GM18873 (cell line): ENCODE results near the gene PUM2.
"Not testable (repeated sequence)": the region's sequence is repeated elsewhere in the genome, so short reads cannot be mapped to it uniquely, and the experiment has no call there.

Experiments
- ATAC-seq: cut with Tn5 transposase; IDR thresholded peaks from one replicate; pipeline ENCODE4 v1.9.1; 2021; ENCODE audit warnings: mild to moderate bottlenecking, moderate library complexity, moderate number of reproducible peaks; ENCODE audit not compliant: unreplicated experiment, low FRiP score

PUM2 gene

GRCh38 chr2:20300656-20301055 is 50.0 kb downstream of the PUM2 start:
- ATAC-seq = no peak

- ATAC-seq = no peak
Observed at GRCh38 chr2:20299113-20299512, 51.5 kb downstream of the PUM2 start.

GRCh38 chr2:20294231-20294630 is 56.4 kb downstream of the PUM2 start:
- ATAC-seq = no peak

- ATAC-seq = no peak
Observed at GRCh38 chr2:20292984-20293383, 57.7 kb downstream of the PUM2 start.

DNA sequence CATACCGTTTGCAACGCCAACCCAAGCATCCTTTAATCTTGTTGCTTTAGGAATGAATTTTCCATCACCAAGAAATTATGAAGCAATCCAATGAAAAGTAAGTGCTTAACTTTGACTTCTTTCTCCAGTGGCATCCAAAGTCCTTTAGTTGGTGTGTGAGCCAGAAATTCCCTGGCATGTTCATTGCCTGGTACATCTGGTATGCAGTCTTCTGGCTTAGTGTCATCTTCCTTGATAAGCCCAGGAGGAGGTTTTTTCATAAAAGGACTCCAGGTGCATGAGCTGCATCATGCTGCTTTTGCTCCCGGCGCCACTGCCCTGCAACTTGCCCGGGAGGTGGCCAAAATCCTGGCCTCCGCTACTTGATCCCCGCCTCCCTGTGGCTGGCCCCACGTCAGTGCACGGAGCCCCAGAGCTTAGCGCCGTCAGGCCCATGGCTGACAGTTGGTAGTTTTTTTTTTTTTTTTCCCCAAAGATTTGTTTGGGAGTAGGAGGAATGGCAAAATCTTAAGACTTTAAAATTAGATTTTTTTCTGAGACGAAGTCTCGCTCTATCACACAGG is 58.7 kb downstream of the PUM2 start:
- no peak for ATAC-seq

DNA sequence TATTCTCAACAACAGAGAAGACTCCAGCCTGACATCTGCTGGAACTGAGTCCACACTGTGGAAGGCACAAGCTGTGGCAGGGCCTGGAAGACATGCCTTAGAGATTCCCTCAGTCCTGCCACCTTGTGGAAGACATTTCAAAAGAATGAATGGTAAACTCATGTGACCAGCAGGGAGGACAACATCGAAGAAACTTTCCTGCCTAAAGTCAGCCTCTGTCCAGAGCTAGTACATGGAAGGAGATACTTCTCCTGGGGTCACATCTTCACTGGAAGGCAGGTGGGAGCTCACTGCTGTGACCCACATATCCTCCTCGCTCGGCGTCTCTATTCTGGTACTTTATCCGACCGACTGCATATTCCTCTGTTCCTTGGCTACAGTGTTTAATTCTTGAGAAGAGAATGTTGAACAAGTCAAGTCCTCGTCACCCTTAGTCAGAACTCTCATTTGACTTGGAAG is 59.5 kb downstream of the PUM2 start:
- no peak for ATAC-seq

DNA sequence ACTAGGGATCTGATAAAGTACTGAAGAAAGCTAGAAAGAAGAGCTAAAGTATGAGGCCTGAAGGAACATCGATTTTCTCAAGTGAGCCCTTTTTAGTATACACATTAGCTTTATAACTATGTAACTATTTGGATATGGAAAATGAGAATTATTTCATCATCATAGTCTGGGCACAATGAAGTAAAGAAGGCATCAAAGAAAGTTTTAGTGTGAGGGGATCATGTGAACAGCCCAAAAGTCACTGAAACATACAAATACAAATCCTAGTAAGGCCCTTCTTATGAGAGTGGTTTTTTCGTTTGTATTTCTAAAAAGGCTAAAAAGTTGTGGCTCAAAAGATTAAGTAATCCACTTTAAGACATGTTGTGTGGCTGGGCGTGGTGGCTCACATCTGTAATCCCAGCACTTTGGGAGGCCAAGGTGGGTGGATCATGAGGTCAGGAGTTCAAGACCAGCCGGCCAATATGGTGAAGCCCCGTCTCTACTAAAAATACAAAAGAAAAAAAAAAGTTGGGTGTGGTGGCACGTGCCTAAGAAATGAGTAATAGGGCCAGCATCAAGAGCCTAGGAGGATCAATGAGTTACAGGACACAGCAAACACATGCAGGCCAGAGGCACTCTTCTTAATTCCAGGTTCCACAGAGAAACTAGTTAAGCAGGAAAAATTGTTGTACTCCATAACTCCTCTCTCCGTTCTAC is 61.9 kb downstream of the PUM2 start:
- ATAC-seq = no peak

- no peak for ATAC-seq
Observed at GRCh38 chr2:20282916-20283592, 67.6 kb downstream of the PUM2 start.

DNA sequence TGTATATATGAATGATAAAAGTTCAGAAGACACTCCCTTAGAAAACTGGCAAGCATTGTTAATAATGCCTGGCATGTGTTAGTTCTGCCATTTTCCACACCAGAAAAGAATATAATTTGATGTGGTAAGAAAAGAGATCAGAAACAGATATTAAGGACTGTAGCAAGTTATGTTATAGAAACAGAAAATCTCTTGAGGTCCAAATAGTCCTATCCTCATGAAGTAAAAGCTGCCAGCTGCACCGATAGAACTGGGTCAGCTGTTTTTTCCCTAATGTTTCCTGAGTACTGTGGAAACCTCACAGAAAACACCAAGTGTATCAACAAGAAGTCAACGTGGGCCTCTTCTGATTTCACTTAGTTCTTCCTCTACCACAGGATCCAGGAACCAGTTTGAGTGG is 68.8 kb downstream of the PUM2 start:
- ATAC-seq = no peak

DNA sequence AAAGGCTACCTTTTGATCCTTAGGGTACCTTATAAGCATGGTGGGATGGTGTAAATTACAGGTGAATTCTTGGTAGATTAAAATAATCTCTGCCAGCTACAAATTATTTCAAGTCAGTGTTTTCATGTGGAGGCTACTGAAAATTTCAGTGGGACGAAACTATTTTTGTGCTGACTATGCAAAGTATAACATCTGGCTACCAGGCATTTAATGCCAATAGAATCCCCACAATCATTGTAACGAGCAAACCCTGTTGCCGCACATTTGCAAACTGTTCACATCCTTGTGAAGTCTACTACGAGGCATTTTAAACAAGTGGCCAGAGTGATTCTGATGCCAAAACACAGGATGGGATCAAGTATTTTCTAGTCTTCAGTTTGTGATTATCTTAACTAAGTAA is 77.6 kb downstream of the PUM2 start:
- no peak for ATAC-seq

GRCh38 chr2:20268317-20268716 is 82.3 kb downstream of the PUM2 start:
- not testable (repeated sequence) for ATAC-seq

- ATAC-seq = no peak
Observed at GRCh38 chr2:20267529-20267928, 83.1 kb downstream of the PUM2 start.

DNA sequence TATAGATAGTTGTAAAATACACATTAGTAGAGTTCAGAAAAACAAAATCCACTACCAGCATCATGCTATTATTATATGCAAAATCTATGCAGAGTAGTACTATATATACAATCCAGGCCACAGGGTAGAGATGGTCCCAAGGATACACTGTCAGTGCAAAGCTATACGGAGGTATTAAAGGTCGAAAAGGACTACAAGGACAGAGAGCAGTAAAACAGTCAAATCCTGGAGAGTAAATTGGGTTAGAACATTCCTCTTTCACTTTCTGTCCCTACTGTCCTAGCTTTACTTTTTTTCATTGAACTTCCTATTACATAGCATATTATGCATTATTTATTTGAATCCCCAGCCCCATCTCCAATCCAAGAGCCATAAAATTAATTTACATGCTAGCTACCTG is 86.0 kb downstream of the PUM2 start:
- no peak for ATAC-seq

DNA sequence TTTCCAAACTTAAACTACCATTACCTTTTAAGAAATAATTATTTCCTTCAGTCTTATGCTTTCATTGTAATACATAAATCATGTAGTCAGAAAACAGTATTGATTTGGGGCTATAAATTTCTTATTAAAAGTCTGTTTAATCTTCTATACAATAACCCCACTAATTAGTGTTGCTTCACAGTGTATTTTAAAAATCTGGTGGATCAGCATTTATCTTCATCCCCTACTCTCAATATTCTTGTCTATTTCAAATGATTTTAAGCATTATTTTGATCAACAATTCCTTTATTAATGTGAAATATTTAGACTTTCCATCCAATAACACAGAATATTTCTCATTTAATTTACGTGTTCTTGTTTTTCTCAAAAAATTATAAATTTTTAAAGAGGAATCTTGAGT is 93.2 kb downstream of the PUM2 start:
- no peak for ATAC-seq

GRCh38 chr2:20254731-20255130 is 95.9 kb downstream of the PUM2 start:
- no peak for ATAC-seq

DNA sequence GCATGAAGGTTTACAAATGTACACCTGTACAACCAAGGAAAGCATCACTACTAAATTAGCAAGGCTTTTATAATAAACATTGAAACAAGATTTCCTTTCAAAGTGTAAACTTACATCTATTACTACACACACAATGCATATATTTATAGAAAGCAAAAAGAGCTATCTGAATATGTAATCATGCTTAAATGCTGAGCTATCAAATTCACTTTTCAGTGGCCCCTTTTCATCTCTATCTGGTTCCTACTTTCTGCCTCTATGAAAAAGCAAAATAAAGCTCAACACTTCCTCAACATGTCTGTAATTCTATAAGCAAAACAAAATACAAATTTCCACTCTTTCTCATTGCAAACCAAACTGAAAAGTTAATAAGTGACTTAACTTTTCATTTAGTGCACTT is 100.2 kb downstream of the PUM2 start:
- ATAC-seq = no peak

DNA sequence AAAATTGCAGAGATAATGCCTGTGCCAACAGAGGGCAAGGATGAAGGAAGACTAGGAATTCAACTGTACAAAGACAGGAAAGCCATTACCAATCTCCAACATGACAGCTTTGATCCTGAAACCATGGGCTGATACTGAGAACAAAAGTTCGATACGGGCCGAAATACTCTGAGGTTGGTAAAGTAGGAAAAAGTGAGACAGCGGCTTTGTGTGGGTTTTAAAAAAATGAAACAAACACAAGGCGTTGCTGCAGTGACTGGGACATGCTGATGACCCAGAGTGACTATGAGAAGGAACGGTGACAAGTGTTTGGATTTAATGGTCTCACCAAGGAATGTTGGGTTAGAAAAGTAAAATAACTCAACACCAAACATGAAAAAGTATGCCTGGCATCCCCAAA is 101.5 kb downstream of the PUM2 start:
- no peak for ATAC-seq

- no peak for ATAC-seq
Observed at GRCh38 chr2:20247084-20247483, 103.6 kb downstream of the PUM2 start.

DNA sequence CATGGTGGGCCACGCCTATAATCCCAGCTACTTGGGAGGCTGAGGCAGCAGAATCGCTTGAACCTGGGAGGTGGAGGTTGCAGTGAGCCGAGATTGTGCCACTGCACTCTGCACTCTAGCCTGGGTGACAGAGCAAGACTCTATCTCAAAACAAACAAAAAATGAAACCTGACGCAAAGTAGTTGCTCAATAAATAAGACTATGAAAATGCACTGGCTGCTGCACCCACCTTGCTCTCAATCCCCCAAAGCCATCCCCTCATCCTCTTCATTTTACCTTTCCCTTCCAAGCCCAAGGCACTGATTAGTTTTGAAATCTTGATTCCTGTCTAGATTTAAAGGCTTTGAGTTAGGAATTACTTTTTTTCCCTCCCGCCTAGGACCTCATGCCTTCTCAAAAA is 107.0 kb downstream of the PUM2 start:
- ATAC-seq = not testable (repeated sequence)

DNA sequence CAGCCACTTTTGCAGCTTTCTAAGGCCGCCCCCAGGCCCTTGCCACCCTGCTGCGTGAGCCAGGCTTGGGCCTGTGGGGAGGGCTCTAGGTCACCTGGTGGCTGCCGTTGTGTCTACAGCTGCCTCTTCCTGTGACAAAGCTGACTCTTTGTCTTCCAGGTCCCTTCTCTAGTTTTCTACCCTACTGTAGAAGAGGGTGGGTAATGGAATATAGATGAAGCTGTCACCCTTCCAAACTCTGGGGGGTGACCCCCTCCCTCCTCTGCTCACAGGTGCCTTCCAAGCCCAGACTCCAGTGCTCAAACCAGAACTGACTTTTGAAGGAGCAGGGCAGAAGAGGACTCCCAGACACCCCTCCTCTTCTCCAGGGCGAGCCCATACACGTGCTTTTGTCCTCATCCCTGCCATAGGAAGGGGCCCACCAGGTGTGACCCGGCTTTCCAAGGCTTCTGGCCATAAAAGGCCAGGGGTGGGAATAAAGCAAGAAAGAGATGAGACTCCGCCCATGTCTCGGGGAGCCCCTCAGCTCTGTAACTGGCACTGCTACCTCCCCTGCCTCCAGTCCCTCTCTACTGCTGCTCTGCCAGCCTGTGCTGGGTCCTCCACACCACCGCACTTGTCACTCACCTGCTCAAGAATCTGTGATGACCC is 107.8 kb downstream of the PUM2 start:
- no peak for ATAC-seq

DNA sequence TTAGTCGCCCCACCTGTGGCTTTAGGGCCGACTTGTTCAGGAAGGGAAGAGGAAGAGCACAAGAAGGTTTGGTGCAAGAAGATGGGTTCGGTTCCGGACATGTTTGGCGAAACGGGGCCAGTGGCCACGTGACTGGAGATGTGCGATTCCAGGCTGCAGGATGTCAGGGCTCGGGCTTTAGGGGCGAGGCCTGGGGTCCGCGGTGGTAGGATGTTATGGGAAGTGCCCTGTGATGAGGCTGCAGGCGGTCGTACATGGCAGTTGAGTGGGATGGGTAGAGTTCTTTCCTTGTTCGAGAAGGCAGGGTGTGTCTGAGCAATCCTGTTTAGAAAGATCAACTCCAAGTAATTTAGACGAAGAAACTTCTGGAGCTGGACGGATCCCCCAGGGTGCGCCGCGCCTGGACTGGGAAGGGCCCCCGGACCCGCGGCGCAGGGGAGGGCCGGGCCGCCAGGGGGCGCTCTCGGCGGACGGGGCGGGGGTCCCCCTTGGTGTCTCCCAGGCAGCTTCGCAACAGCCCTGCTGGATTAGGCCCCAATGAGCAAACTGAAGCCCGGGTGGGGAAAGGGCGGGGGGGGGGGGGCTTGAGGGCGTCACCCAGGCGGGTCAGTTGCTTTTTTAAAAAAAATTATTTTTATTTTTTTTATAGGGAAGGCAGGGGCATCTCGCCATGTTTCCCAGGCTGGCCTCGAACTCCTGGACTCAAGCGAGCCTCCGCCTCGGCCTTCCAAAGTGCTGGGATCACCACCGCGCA is 108.5 kb downstream of the PUM2 start:
- no peak for ATAC-seq
